ENCODE measurements around the gene ZCCHC24.

Gene ZCCHC24

GRCh38 chr10:79472951-79473350 lies 27.5 kb upstream of the ZCCHC24 start:
- no peak for DNase-seq (ENCODE audit: low read depth in 3 of 3, low spot score in 1 of 3)

- no peak for DNase-seq (ENCODE audit: low read depth in 3 of 3, low spot score in 1 of 3)
These were observed 27.0 kb upstream of the ZCCHC24 start for GRCh38 chr10:79472449-79472848.

- DNase-seq (ENCODE audit: low read depth in 3 of 3, low spot score in 1 of 3): no peak
These were observed 26.4 kb upstream of the ZCCHC24 start for GRCh38 chr10:79471776-79472175.

GRCh38 chr10:79470096-79470495 lies 24.7 kb upstream of the ZCCHC24 start:
- no peak for DNase-seq (ENCODE audit: low read depth in 3 of 3, low spot score in 1 of 3)

- no peak for DNase-seq (ENCODE audit: low read depth in 3 of 3, low spot score in 1 of 3)
These were observed 23.6 kb upstream of the ZCCHC24 start for GRCh38 chr10:79468841-79469585.

GRCh38 chr10:79468015-79468560 lies 22.7 kb upstream of the ZCCHC24 start:
- DNase-seq (ENCODE audit: low read depth in 3 of 3, low spot score in 1 of 3): no peak

- DNase-seq (ENCODE audit: low read depth in 3 of 3, low spot score in 1 of 3): no peak
These were observed 19.9 kb upstream of the ZCCHC24 start for GRCh38 chr10:79465341-79465740.

- no peak for DNase-seq (ENCODE audit: low read depth in 3 of 3, low spot score in 1 of 3)
These were observed 18.4 kb upstream of the ZCCHC24 start for GRCh38 chr10:79463578-79464496.

GRCh38 chr10:79460687-79461086 lies 15.3 kb upstream of the ZCCHC24 start:
- no peak for DNase-seq (ENCODE audit: low read depth in 3 of 3, low spot score in 1 of 3)

- no peak for DNase-seq (ENCODE audit: low read depth in 3 of 3, low spot score in 1 of 3)
These were observed 13.8 kb upstream of the ZCCHC24 start for GRCh38 chr10:79459243-79459642.

- DNase-seq (ENCODE audit: low read depth in 3 of 3, low spot score in 1 of 3): no peak
These were observed 13.1 kb upstream of the ZCCHC24 start for GRCh38 chr10:79458483-79458882.

- DNase-seq (ENCODE audit: low read depth in 3 of 3, low spot score in 1 of 3): no peak
These were observed 11.9 kb upstream of the ZCCHC24 start for GRCh38 chr10:79457256-79457785.

- no peak for DNase-seq (ENCODE audit: low read depth in 3 of 3, low spot score in 1 of 3)
These were observed 8.8 kb upstream of the ZCCHC24 start for GRCh38 chr10:79454259-79454658.

- no peak for DNase-seq (ENCODE audit: low read depth in 3 of 3, low spot score in 1 of 3)
These were observed 8.0 kb upstream of the ZCCHC24 start for GRCh38 chr10:79453392-79453791.

GRCh38 chr10:79452174-79452611 lies 6.8 kb upstream of the ZCCHC24 start:
- DNase-seq (ENCODE audit: low read depth in 3 of 3, low spot score in 1 of 3): no peak

GRCh38 chr10:79451046-79451699 lies 5.7 kb upstream of the ZCCHC24 start:
- no peak for DNase-seq (ENCODE audit: low read depth in 3 of 3, low spot score in 1 of 3)

GRCh38 chr10:79449181-79450146 lies 4.0 kb upstream of the ZCCHC24 start:
- DNase-seq (ENCODE audit: low read depth in 3 of 3, low spot score in 1 of 3): no peak

- no peak for DNase-seq (ENCODE audit: low read depth in 3 of 3, low spot score in 1 of 3)
These were observed 3.3 kb upstream of the ZCCHC24 start for GRCh38 chr10:79448732-79449049.

- no peak for DNase-seq (ENCODE audit: low read depth in 3 of 3, low spot score in 1 of 3)
These were observed 2.7 kb upstream of the ZCCHC24 start for GRCh38 chr10:79447911-79448731.
